Fibroblast of lung (primary cell): ENCODE data around the gene MYL4.

ENCODE experiments used
- EZH2 ChIP-seq: IDR thresholded peaks from 2 replicates; pipeline ENCODE4 v1.5.1; 2012; ENCODE audit warnings: low read length, control low read depth, mild to moderate bottlenecking; ENCODE audit errors: missing control alignments
- TF ChIP-seq, protein P1 (sequence below), 2 donors: IDR thresholded peaks in 1 of 2; conservative IDR thresholded peaks in 1 of 2; 1 replicate in 1 of 2; 2 replicates in 1 of 2; pipeline ENCODE4 v1.5.1; 2011 to 2012; ENCODE audit warnings: low read length in 2 of 2, control low read depth in 1 of 2, inconsistent platforms in 1 of 2, low read depth in 1 of 2, mild to moderate bottlenecking in 1 of 2

DNA sequence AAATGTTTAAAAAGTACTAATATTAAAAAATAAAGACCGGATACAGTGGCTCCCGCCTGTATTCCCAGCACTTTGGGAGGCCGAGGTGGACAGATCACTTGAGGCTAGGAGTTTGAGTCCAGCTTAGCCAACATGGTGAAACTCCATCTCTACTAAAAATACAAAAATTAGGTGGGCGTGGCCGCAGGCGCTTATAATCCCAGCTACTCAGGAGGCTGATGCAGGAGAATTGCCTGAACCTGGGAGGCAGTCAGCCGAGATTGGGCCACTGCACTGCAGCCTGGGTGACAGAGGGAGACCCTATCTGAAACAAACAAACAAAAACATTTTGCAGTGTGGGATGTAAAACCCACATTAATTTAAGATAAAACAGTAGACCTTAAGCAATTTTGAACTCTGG, 31.9 kb upstream of the MYL4 start:
- TF ChIP-seq, protein P1, sequence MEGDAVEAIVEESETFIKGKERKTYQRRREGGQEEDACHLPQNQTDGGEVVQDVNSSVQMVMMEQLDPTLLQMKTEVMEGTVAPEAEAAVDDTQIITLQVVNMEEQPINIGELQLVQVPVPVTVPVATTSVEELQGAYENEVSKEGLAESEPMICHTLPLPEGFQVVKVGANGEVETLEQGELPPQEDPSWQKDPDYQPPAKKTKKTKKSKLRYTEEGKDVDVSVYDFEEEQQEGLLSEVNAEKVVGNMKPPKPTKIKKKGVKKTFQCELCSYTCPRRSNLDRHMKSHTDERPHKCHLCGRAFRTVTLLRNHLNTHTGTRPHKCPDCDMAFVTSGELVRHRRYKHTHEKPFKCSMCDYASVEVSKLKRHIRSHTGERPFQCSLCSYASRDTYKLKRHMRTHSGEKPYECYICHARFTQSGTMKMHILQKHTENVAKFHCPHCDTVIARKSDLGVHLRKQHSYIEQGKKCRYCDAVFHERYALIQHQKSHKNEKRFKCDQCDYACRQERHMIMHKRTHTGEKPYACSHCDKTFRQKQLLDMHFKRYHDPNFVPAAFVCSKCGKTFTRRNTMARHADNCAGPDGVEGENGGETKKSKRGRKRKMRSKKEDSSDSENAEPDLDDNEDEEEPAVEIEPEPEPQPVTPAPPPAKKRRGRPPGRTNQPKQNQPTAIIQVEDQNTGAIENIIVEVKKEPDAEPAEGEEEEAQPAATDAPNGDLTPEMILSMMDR (conservative IDR thresholded peaks at IDR 0.05 in 1 of 2, IDR thresholded peaks at IDR 0.05 in 1 of 2; ENCODE audit: low read depth in 1 of 2, low read length in 2 of 2), result no peak
- TF ChIP-seq EZH2, result no peak
